Pons (tissue), 1 donor: ENCODE data around the gene RNF141.

Source experiments
- DNase-seq: peaks from one replicate; pipeline ENCODE4 v3.0.0-alpha.2; 2016; ENCODE audit warnings: low spot score

Gene RNF141

GRCh38 chr11:10480760-10481159, 60.2 kb downstream of the RNF141 start:
- DNase-seq, result no peak

- no peak for DNase-seq
Measured at GRCh38 chr11:10480026-10480425, 61.0 kb downstream of the RNF141 start.

GRCh38 chr11:10478574-10479550, 62.1 kb downstream of the RNF141 start:
- DNase-seq, result peak; percentile 43

GRCh38 chr11:10478066-10478465, 62.9 kb downstream of the RNF141 start:
- DNase-seq, result no peak

- DNase-seq, result no peak
Measured at GRCh38 chr11:10477690-10478046, 63.3 kb downstream of the RNF141 start.

GRCh38 chr11:10476927-10477689, 63.9 kb downstream of the RNF141 start:
- no peak for DNase-seq

GRCh38 chr11:10476342-10476741, 64.6 kb downstream of the RNF141 start:
- no peak for DNase-seq

GRCh38 chr11:10474551-10474950, 66.4 kb downstream of the RNF141 start:
- no peak for DNase-seq

- DNase-seq, result no peak
Measured at GRCh38 chr11:10473371-10473770, 67.6 kb downstream of the RNF141 start.

- DNase-seq, result no peak
Measured at GRCh38 chr11:10462746-10463300, 78.2 kb downstream of the RNF141 start.
